ENCODE data around the gene APIP. TPM values are rescaled to one million over a fixed set of nuclear protein-coding genes. Genes with fewer than 3 reads are reported as not detected.
A peak's percentile ranks its signal among the peaks of the same experiment; 100 is the strongest.

The APIP gene, protein sequence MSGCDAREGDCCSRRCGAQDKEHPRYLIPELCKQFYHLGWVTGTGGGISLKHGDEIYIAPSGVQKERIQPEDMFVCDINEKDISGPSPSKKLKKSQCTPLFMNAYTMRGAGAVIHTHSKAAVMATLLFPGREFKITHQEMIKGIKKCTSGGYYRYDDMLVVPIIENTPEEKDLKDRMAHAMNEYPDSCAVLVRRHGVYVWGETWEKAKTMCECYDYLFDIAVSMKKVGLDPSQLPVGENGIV
- 58.2 and 82.1 TPM in 2 replicates for total RNA-seq (2014; rRNA removed; shearing (Covaris generic))

DNA sequence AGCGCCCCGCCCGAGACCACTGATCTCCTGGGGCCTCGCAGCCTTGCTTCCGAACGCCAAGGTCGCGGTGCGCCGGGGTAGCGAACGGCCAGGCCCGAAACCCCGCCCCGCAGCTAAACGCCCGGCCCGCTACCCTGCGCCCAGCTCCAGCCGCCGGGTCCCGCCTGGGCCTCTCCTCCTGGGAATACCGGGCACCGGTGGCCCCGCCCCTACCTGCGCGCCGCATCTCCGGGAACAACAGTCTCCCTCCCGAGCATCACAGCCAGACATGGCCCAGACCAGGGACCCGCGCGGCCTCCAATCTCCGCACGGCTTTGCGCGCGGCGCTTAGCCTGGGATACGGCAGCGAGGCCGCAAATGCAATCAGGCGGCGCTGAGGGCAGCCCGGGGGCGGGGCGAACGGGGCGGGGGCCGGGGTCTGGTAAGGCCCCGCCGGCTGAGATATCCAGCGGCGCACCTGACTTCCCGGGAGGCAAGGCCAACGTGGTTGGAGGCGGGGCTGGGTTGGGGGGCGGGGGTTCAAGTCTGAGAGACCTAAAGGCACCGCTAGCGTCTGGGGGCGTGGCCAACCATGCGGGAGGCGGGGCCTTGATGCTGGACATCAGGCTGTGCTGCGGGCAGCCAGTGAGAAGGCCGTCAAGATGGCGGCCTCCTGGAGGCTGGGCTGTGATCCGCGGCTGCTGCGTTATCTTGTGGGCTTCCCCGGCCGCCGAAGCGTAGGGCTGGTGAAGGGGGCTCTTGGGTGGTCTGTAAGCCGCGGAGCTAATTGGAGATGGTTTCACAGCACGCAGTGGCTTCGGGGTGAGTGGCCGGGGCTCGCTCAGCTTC, at the start of gene APIP, which contains the start of gene PDHX:
APIP (minus strand) TSS at position 365 of the 828 bp plus-strand sequence; CDS start at position 270, 95 bp downstream.
PDHX (plus strand) TSS at position 604 of the 828 bp plus-strand sequence; CDS start at position 642, 38 bp downstream.
- peak; percentile 91 to 99 for DNase-seq (ENCODE audit: low read depth in 1 of 2, low spot score in 2 of 2)
- Histone ChIP-seq H3K9me3 (replicated peaks) (no peaks in the 10 kb centered on the region), H3K27ac (peak within 1 kb of the TSS; percentile 79), H3K36me3 (peaks cover 26% of the 10 kb centered on the region), H3K27me3 (replicated peaks) (no peaks in the 10 kb centered on the region), H3K4me1 (replicated peaks) (peaks cover 14% of the 10 kb centered on the region), H3K4me3 (peak within 1 kb of the TSS; percentile 85)

DNA sequence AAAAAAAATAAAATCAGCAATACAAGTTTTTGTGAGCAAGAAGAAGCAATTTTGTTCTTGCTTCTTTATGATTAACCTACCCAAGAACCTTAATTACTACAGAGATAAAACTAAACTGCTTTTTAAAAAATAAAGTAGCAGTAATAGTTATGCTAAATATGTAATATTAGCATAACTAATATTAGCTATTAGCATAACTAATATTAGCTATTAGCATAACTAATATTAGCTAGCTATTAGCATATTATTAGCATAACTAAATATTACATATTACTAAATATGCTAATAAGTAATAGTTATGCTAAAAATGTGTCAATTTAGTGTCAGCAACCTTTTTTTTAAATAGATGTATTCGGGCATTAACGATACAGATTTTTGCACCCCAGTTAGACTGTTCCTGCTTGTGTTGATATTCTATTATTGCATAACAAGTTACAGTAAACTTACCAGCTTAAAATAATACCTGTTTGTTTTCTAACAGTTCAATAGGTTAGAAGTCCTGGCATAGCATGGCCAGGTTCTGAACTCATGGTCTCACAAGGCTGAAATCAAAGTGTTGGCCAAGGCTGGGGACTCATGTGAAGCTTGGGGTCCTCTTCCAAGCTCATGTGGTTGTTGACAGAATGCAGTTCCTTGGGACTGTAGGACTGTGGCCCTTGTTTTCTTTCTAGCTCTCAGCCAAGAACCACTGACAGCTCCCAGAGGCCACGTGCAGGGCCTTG, 48.6 kb upstream of the APIP start:
- no peaks in the 10 kb centered on the region for H3K9me3 ChIP-seq (replicated peaks)
- H3K27me3 ChIP-seq (replicated peaks), result no peaks in the 10 kb centered on the region
- peaks cover 18% of the 10 kb centered on the region for H3K36me3 ChIP-seq
- no peak for DNase-seq (ENCODE audit: low read depth in 1 of 2, low spot score in 2 of 2)
- H3K4me1 ChIP-seq (replicated peaks), result no peaks in the 10 kb centered on the region
- H3K27ac ChIP-seq, result no peak overlapping the region
- no peak overlapping the region for H3K4me3 ChIP-seq

- H3K4me1 ChIP-seq (replicated peaks), result no peaks in the 10 kb centered on the region
- no peaks in the 10 kb centered on the region for H3K9me3 ChIP-seq (replicated peaks)
- H3K4me3 ChIP-seq, result no peak overlapping the region
- peaks cover 25% of the 10 kb centered on the region for H3K36me3 ChIP-seq
- no peak overlapping the region for H3K27ac ChIP-seq
- no peaks in the 10 kb centered on the region for H3K27me3 ChIP-seq (replicated peaks)
- no peak for DNase-seq (ENCODE audit: low read depth in 1 of 2, low spot score in 2 of 2)
Measured at GRCh38 chr11:34963351-34963750, 47.2 kb upstream of the APIP start.

GRCh38 chr11:34962034-34962433, 45.9 kb upstream of the APIP start:
- Histone ChIP-seq H3K4me3 (no peak overlapping the region), H3K27me3 (replicated peaks) (no peaks in the 10 kb centered on the region), H3K36me3 (peaks cover 22% of the 10 kb centered on the region), H3K9me3 (replicated peaks) (no peaks in the 10 kb centered on the region), H3K27ac (no peak overlapping the region), H3K4me1 (replicated peaks) (no peaks in the 10 kb centered on the region)
- no peak for DNase-seq (ENCODE audit: low read depth in 1 of 2, low spot score in 2 of 2)

DNA sequence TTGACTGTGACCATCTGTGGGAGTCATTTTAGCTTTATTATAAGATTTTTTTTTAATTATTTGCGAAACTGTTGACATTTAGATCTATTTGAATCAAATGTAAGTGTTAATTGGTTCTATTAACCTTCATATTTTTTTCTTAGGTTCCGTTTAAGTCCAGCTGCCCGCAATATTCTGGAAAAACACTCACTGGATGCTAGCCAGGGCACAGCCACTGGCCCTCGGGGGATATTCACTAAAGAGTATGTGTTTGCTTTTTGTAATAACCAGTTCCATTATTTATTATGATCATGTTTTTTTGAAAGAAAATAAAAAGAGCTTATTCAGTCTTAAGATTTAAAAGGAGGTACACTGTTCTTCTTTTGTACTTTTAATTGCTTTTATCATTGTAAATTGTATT, 44.1 kb upstream of the APIP start:
- Histone ChIP-seq H3K9me3 (replicated peaks) (no peaks in the 10 kb centered on the region), H3K36me3 (peaks cover 18% of the 10 kb centered on the region), H3K27ac (no peak overlapping the region), H3K4me3 (no peak overlapping the region), H3K27me3 (replicated peaks) (no peaks in the 10 kb centered on the region), H3K4me1 (replicated peaks) (no peaks in the 10 kb centered on the region)
- no peak for DNase-seq (ENCODE audit: low read depth in 1 of 2, low spot score in 2 of 2)

DNA sequence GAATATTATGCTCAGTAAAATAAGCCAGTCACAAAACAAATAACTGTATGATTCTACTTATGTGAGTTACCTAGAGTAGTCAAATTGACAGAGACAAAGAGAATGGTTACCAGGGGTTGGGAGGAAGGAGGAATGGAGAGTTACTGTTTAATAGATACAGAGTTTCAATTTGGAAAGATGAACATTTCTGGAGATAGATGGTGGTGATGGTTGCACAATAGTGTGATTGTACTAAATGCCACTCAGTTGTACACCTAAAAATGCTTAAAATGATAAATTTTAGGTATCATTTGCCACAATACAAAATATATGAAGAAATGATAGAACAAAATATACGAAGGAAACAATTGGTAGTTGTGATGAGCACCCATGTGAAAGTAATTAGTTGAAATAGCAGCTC, 43.6 kb upstream of the APIP start:
- no peaks in the 10 kb centered on the region for H3K27me3 ChIP-seq (replicated peaks)
- H3K4me1 ChIP-seq (replicated peaks), result no peaks in the 10 kb centered on the region
- H3K27ac ChIP-seq, result no peak overlapping the region
- no peak for DNase-seq (ENCODE audit: low read depth in 1 of 2, low spot score in 2 of 2)
- H3K9me3 ChIP-seq (replicated peaks), result no peaks in the 10 kb centered on the region
- H3K36me3 ChIP-seq, result peaks cover 18% of the 10 kb centered on the region
- H3K4me3 ChIP-seq, result no peak overlapping the region

GRCh38 chr11:34957606-34958005, 41.4 kb upstream of the APIP start:
- peaks cover 21% of the 10 kb centered on the region for H3K36me3 ChIP-seq
- no peak overlapping the region for H3K27ac ChIP-seq
- no peaks in the 10 kb centered on the region for H3K4me1 ChIP-seq (replicated peaks)
- DNase-seq (ENCODE audit: low read depth in 1 of 2, low spot score in 2 of 2), result no peak
- H3K9me3 ChIP-seq (replicated peaks), result no peaks in the 10 kb centered on the region
- no peak overlapping the region for H3K4me3 ChIP-seq
- H3K27me3 ChIP-seq (replicated peaks), result no peaks in the 10 kb centered on the region

GRCh38 chr11:34957206-34957605, 41.0 kb upstream of the APIP start:
- Histone ChIP-seq H3K27me3 (replicated peaks) (no peaks in the 10 kb centered on the region), H3K4me3 (no peak overlapping the region), H3K36me3 (peaks cover 21% of the 10 kb centered on the region), H3K4me1 (replicated peaks) (no peaks in the 10 kb centered on the region), H3K9me3 (replicated peaks) (no peaks in the 10 kb centered on the region), H3K27ac (no peak overlapping the region)
- DNase-seq (ENCODE audit: low read depth in 1 of 2, low spot score in 2 of 2), result no peak

DNA sequence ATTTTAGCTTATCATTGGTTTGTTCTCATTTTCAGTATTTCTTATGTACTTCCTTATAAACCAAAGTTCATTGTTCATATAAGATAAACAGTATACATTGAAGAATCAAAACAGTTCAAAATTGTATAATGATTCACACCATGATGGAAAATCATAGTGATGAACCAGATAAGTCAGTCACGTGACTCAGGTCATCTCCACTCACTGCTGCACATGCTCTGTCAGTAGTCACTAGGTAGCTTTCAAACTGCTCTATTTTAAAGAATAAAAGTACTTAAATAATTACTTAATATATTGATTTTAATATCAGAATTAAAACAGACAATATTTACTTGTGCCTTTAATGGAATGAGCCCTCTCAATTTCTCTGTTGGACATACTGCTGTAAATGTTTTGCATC, 37.8 kb upstream of the APIP start:
- no peak overlapping the region for H3K4me3 ChIP-seq
- DNase-seq (ENCODE audit: low read depth in 1 of 2, low spot score in 2 of 2), result no peak

GRCh38 chr11:34948696-34949095, 32.5 kb upstream of the APIP start:
- Histone ChIP-seq H3K4me1 (replicated peaks) (no peaks in the 10 kb centered on the region), H3K27ac (no peak overlapping the region), H3K27me3 (replicated peaks) (no peaks in the 10 kb centered on the region), H3K9me3 (replicated peaks) (no peaks in the 10 kb centered on the region), H3K4me3 (no peak overlapping the region), H3K36me3 (peaks cover 29% of the 10 kb centered on the region)
- no peak for DNase-seq (ENCODE audit: low read depth in 1 of 2, low spot score in 2 of 2)

More for the DNA sequence above, 37.8 kb upstream of the APIP start:
- peaks cover 16% of the 10 kb centered on the region for H3K36me3 ChIP-seq
- no peaks in the 10 kb centered on the region for H3K4me1 ChIP-seq (replicated peaks)
- no peaks in the 10 kb centered on the region for H3K9me3 ChIP-seq (replicated peaks)
- H3K27me3 ChIP-seq (replicated peaks), result no peaks in the 10 kb centered on the region
- H3K27ac ChIP-seq, result no peak overlapping the region

GRCh38 chr11:34944692-34945091, 28.5 kb upstream of the APIP start:
- no peak for DNase-seq (ENCODE audit: low read depth in 1 of 2, low spot score in 2 of 2)
- H3K36me3 ChIP-seq, result peaks cover 22% of the 10 kb centered on the region

GRCh38 chr11:34941688-34942087, 25.5 kb upstream of the APIP start:
- DNase-seq (ENCODE audit: low read depth in 1 of 2, low spot score in 2 of 2), result no peak
- Histone ChIP-seq H3K27me3 (replicated peaks) (no peaks in the 10 kb centered on the region), H3K4me3 (no peak overlapping the region), H3K27ac (no peak overlapping the region), H3K9me3 (replicated peaks) (no peaks in the 10 kb centered on the region), H3K36me3 (peaks cover 9% of the 10 kb centered on the region; the same call in 1 of the 2 replicates), H3K4me1 (replicated peaks) (0 out of 2 replicates have a peak, but pooled peaks cover 5% of the 10 kb centered on the region)

More at GRCh38 chr11:34944692-34945091, 28.5 kb upstream of the APIP start:
- H3K4me1 ChIP-seq (replicated peaks), result 0 out of 2 replicates have a peak, but pooled peaks cover 5% of the 10 kb centered on the region
- H3K9me3 ChIP-seq (replicated peaks), result no peaks in the 10 kb centered on the region
- no peaks in the 10 kb centered on the region for H3K27me3 ChIP-seq (replicated peaks)
- no peak overlapping the region for H3K4me3 ChIP-seq
- H3K27ac ChIP-seq, result no peak overlapping the region

DNA sequence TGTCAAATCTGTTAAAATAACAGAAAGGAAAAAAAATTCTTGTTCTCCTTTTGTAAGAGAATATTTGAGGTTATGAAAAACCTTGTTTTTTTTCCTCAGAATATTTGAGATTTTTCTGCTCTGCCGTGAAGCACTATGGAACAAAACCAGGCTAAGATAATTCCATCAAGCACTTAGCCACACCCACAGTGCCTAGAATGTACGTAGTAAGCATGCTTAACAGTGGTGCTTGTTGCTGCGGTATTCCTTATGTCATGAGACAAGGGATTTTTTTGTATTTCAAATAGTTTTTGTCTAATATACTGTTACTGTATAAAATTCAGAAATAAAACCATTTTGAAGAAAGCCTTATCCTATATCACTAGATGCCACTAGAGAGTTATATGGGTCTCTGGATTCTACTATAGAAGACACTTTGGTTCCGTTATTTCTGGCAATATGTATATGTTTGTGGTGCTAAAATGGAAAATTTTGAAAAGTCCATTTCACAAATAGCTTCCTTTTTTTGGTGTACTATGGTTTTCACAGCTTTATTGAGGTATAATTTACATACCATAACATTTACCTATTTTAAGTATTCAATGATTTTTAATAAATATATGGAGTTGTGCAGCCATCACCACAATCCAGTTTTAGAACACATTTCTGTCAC, 24.0 kb upstream of the APIP start:
- no peaks in the 10 kb centered on the region for H3K9me3 ChIP-seq (replicated peaks)
- no peak overlapping the region for H3K4me3 ChIP-seq
- H3K27ac ChIP-seq, result no peak overlapping the region
- H3K36me3 ChIP-seq, result peaks cover 20% of the 10 kb centered on the region
- peak in 1 of 2 experiments; percentile 50 for DNase-seq (ENCODE audit: low read depth in 1 of 2, low spot score in 2 of 2)
- no peaks in the 10 kb centered on the region for H3K27me3 ChIP-seq (replicated peaks)
- H3K4me1 ChIP-seq (replicated peaks), result 0 out of 2 replicates have a peak, but pooled peaks cover 5% of the 10 kb centered on the region
